Right lobe of liver (tissue), 4 donors: ENCODE measurements around the gene TAOK1.

Experiments
- POLR2A ChIP-seq: fragments of 450-650 bp; IDR thresholded peaks from one replicate; pipeline ENCODE4 v1.6.1; 2017; ENCODE audit warnings: antibody characterized with exemption, mild to moderate bottlenecking
- TF ChIP-seq, protein P1 (sequence below), 4 donors: fragments of 200-600 bp in 3 of 4; fragments of 450-650 bp in 1 of 4; IDR thresholded peaks; one replicate each; pipeline versions ENCODE4 v1.5.1 to v1.8.0; 2016 to 2022; ENCODE audit warnings: antibody characterized with exemption in 4 of 4, mild to moderate bottlenecking in 2 of 4
- donor health status: DM: no; HTN: no; CAD: no.
- donor health status: DM: no; HTN: no; CAD: no.
- donor health status: DM: no; HTN: yes; CAD: no.

DNA sequence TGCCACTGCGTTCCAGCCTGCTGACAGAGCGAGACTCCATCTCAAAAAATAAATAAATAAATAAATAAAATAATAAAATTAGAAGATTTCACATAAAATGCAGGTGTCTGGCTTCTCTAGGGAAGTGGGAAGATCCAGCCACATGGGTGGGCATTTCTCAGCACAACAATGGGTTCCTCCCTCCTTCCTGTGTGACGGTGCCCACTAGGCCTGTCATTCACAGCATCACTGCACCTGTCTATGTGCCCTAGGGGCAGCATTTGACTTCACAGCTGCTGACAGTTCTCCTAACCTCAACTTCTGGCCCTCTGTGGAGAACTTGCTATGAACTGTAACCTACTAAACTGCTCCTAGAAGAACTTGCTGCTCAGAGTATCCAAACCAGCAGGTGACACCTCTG lies 173.7 kb downstream of the TAOK1 start:
- TF ChIP-seq, protein P1, sequence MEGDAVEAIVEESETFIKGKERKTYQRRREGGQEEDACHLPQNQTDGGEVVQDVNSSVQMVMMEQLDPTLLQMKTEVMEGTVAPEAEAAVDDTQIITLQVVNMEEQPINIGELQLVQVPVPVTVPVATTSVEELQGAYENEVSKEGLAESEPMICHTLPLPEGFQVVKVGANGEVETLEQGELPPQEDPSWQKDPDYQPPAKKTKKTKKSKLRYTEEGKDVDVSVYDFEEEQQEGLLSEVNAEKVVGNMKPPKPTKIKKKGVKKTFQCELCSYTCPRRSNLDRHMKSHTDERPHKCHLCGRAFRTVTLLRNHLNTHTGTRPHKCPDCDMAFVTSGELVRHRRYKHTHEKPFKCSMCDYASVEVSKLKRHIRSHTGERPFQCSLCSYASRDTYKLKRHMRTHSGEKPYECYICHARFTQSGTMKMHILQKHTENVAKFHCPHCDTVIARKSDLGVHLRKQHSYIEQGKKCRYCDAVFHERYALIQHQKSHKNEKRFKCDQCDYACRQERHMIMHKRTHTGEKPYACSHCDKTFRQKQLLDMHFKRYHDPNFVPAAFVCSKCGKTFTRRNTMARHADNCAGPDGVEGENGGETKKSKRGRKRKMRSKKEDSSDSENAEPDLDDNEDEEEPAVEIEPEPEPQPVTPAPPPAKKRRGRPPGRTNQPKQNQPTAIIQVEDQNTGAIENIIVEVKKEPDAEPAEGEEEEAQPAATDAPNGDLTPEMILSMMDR (IDR thresholded peaks at IDR 0.05) = no peak
- no peak for TF ChIP-seq POLR2A
